Lung (tissue), 12 donors: Measurements from ENCODE around the gene MDK. TPM values are rescaled to one million over a fixed set of nuclear protein-coding genes. Genes with fewer than 3 reads are reported as not detected.
A peak's percentile ranks its signal among the peaks of the same experiment; 100 is the strongest.

Experiments
- ATAC-seq: fragments of 200-7000 bp; cut with Tn5 transposase; one replicate; pipeline ENCODE4 v1.9.1; 2020; ENCODE audit warnings: moderate number of reproducible peaks; ENCODE audit not compliant: insufficient read depth, low FRiP score
- DNase-seq, 3 donors: peaks; one replicate each; pipeline ENCODE4 v3.0.0-alpha.2; 2013 to 2017
- H3K27ac ChIP-seq, 2 donors: one replicate each; pipeline ENCODE4 v1.5.1; 2013; ENCODE audit warnings: mild to moderate bottlenecking in 2 of 2, moderate library complexity in 2 of 2, control low read depth in 1 of 2, inconsistent platforms in 1 of 2, low read depth in 1 of 2, low read length in 1 of 2
- H3K27me3 ChIP-seq, 3 donors: one replicate each; pipeline ENCODE4 v1.5.1; 2013; ENCODE audit warnings: low read length in 2 of 3; ENCODE audit not compliant: control insufficient read depth in 3 of 3, insufficient read depth in 3 of 3
- H3K36me3 ChIP-seq, 4 donors: one replicate each; pipeline ENCODE4 v1.5.1; 2013; ENCODE audit warnings: low read length in 4 of 4, mild to moderate bottlenecking in 1 of 4, moderate library complexity in 1 of 4; ENCODE audit not compliant: control insufficient read depth in 4 of 4, insufficient read depth in 4 of 4
- H3K4me1 ChIP-seq, 5 donors: one replicate each; pipeline ENCODE4 v1.5.1; 2013; ENCODE audit warnings: low read length in 5 of 5, mild to moderate bottlenecking in 2 of 5, moderate library complexity in 1 of 5; ENCODE audit not compliant: control insufficient read depth in 5 of 5, insufficient read depth in 5 of 5
- H3K4me3 ChIP-seq: one replicate; pipeline ENCODE4 v1.5.1; 2013; ENCODE audit warnings: mild to moderate bottlenecking, control low read depth, moderate library complexity
- H3K9ac ChIP-seq, 2 donors: one replicate each; pipeline ENCODE4 v1.5.1; 2013; ENCODE audit warnings: low read length in 2 of 2, control low read depth in 1 of 2; ENCODE audit not compliant: insufficient read depth in 1 of 2
- H3K9me3 ChIP-seq, 4 donors: one replicate each; pipeline ENCODE4 v1.5.1; 2013; ENCODE audit warnings: low read length in 3 of 4, mild to moderate bottlenecking in 1 of 4, moderate library complexity in 1 of 4; ENCODE audit not compliant: control insufficient read depth in 4 of 4, insufficient read depth in 3 of 4
- WGBS, 2 donors: extraction: QIAGEN DNeasy Blood & Tissue Kit; methylation state at CpG; one replicate each; pipeline ENCODE4 v1.1.7; 2013; 5-methylcytosine and 5-hydroxymethylcytosine counted together
- polyA plus RNA-seq, 2 donors: library from polyadenylated mRNA; stranded (reverse); fragments of 200-250 nt; gene quantifications; one replicate each; pipeline ENCODE4 v1.2.1, GENCODE V29; 2013
- total RNA-seq, 2 donors: library from RNA; depleted of rRNA in 1 of 2; stranded (reverse); fragments of >200 nt in 1 of 2; gene quantifications; one replicate each; pipeline ENCODE4 v1.2.1, GENCODE V29; 2014 to 2021
- TF ChIP-seq, protein P1 (sequence below): IDR thresholded peaks from 2 replicates; pipeline ENCODE4 v1.5.1; 2012; ENCODE audit warnings: mild to moderate bottlenecking; ENCODE audit errors: control extremely low read depth, extremely low read depth
- donor health status: control.
- donor health status: control.
- donor health status: Bipolar disorder and iron deficiency.
- donor health status: healthy.
- donor health status: DM: yes; HTN: yes; CAD: no.

The MDK gene
- total and polyA plus RNA-seq, 4 donors: 26.9 to 134 (median 41.5) TPM

- DNase-seq (peak; percentile 64 to 89 (median 81)), ATAC-seq (no peak)
- no peak overlapping the region for H3K4me3 ChIP-seq
- H3K27ac ChIP-seq: peak overlapping the region; percentile 54 to 85
- 42 to 62% methylated on average over 2 of the region's 2 CpGs for WGBS, 2 donors
- H3K36me3 ChIP-seq: no peaks in the 10 kb centered on the region
- H3K9ac ChIP-seq: peak overlapping the region in 1 of 2 donors; percentile 3
- TF ChIP-seq, protein P1, sequence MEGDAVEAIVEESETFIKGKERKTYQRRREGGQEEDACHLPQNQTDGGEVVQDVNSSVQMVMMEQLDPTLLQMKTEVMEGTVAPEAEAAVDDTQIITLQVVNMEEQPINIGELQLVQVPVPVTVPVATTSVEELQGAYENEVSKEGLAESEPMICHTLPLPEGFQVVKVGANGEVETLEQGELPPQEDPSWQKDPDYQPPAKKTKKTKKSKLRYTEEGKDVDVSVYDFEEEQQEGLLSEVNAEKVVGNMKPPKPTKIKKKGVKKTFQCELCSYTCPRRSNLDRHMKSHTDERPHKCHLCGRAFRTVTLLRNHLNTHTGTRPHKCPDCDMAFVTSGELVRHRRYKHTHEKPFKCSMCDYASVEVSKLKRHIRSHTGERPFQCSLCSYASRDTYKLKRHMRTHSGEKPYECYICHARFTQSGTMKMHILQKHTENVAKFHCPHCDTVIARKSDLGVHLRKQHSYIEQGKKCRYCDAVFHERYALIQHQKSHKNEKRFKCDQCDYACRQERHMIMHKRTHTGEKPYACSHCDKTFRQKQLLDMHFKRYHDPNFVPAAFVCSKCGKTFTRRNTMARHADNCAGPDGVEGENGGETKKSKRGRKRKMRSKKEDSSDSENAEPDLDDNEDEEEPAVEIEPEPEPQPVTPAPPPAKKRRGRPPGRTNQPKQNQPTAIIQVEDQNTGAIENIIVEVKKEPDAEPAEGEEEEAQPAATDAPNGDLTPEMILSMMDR: no peak
- H3K27me3 ChIP-seq: peaks cover 0 to 4% (median 0%) of the 10 kb centered on the region in 3 donors
- H3K4me1 ChIP-seq: peaks cover 5 to 41% (median 20%) of the 10 kb centered on the region in 5 donors
- no peaks in the 10 kb centered on the region for H3K9me3 ChIP-seq
These were observed 41.7 kb upstream of the MDK start for GRCh38 chr11:46339816-46340215.

DNA sequence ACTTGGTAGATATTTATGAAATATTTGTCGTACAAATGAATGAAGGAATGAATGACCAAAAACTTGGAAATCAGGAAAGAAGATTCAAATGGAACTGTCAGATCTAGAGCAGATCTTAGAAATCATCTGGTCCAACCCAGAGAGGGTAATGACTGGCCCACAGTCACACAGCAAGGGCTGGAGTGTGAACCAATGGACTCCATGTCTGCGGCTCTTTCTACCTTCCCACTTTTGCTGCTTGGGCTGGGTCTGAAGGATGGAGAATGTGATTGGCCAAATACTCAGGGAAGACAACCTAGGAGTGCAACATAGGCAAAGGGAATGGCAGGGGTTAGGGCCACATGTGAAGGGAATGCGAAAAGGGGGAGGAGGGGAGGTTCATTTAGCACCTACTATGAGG lies 40.0 kb upstream of the MDK start:
- no peak overlapping the region for H3K4me3 ChIP-seq
- peaks cover 5 to 41% (median 24%) of the 10 kb centered on the region in 5 donors for H3K4me1 ChIP-seq
- no peaks in the 10 kb centered on the region for H3K36me3 ChIP-seq
- ATAC-seq (no peak), DNase-seq (no peak)
- H3K27me3 ChIP-seq: peaks cover 0 to 3% (median 0%) of the 10 kb centered on the region in 3 donors
- no peaks in the 10 kb centered on the region for H3K9me3 ChIP-seq
- peak overlapping the region; percentile 10 to 86 for H3K27ac ChIP-seq
- WGBS, 2 donors: 90 to 93% methylated on average over 3 of the region's 3 CpGs
- H3K9ac ChIP-seq: no peak overlapping the region
- TF ChIP-seq, protein P1: no peak

DNA sequence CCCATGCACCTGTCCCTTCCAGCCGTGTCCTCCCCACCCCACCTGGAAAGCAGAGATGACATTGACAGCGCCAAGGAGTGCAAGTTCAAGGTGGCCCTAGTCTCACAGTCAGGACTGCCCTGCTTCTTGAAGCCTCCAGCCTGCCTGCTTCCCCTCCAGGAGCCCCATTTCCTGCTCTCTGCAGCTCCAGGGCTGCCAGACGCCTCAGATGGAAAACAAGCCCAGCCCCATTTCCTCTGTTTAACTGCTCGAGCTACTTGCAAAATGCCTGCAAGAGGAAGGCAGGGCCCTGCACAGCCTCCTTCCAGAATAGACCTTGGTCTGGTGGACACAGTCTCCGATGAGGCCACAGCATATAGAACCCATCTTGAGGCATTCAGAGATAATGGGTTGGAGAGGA lies 39.2 kb upstream of the MDK start:
- H3K4me3 ChIP-seq: no peak overlapping the region
- no peaks in the 10 kb centered on the region for H3K9me3 ChIP-seq
- 14 to 28% methylated on average over 5 of the region's 5 CpGs for WGBS, 2 donors
- no peak for ATAC-seq
- H3K36me3 ChIP-seq: no peaks in the 10 kb centered on the region
- DNase-seq: peak; percentile 66 to 88 (median 70)
- H3K27ac ChIP-seq: peak overlapping the region; percentile 10 to 86
- peaks cover 5 to 41% (median 26%) of the 10 kb centered on the region in 5 donors for H3K4me1 ChIP-seq
- TF ChIP-seq, protein P1: no peak
- no peak overlapping the region for H3K9ac ChIP-seq
- peaks cover 0 to 5% (median 0%) of the 10 kb centered on the region in 3 donors for H3K27me3 ChIP-seq

GRCh38 chr11:46343520-46343919 lies 37.9 kb upstream of the MDK start:
- TF ChIP-seq, protein P1: no peak
- no peaks in the 10 kb centered on the region for H3K36me3 ChIP-seq
- 75% methylated on average over 3 of the region's 3 CpGs for WGBS, 2 donors
- no peak overlapping the region for H3K9ac ChIP-seq
- no peak overlapping the region for H3K27ac ChIP-seq
- no peaks in the 10 kb centered on the region for H3K9me3 ChIP-seq
- H3K27me3 ChIP-seq: peaks cover 0 to 5% (median 0%) of the 10 kb centered on the region in 3 donors
- H3K4me3 ChIP-seq: no peak overlapping the region
- DNase-seq (no peak), ATAC-seq (no peak)
- peaks cover 5 to 49% (median 28%) of the 10 kb centered on the region in 5 donors for H3K4me1 ChIP-seq
